SH-SY5Y (cell line): Measurements from ENCODE around the gene ROBO1.

Experiments
- GATA2 ChIP-seq: IDR thresholded peaks from 2 replicates; pipeline ENCODE4 v1.6.1; 2011; ENCODE audit warnings: mild to moderate bottlenecking, low read depth, low read length
- GATA3 ChIP-seq: IDR thresholded peaks from 2 replicates; pipeline ENCODE4 v1.6.1; 2011; ENCODE audit warnings: low read depth, mild to moderate bottlenecking, low read length, moderate library complexity

DNA sequence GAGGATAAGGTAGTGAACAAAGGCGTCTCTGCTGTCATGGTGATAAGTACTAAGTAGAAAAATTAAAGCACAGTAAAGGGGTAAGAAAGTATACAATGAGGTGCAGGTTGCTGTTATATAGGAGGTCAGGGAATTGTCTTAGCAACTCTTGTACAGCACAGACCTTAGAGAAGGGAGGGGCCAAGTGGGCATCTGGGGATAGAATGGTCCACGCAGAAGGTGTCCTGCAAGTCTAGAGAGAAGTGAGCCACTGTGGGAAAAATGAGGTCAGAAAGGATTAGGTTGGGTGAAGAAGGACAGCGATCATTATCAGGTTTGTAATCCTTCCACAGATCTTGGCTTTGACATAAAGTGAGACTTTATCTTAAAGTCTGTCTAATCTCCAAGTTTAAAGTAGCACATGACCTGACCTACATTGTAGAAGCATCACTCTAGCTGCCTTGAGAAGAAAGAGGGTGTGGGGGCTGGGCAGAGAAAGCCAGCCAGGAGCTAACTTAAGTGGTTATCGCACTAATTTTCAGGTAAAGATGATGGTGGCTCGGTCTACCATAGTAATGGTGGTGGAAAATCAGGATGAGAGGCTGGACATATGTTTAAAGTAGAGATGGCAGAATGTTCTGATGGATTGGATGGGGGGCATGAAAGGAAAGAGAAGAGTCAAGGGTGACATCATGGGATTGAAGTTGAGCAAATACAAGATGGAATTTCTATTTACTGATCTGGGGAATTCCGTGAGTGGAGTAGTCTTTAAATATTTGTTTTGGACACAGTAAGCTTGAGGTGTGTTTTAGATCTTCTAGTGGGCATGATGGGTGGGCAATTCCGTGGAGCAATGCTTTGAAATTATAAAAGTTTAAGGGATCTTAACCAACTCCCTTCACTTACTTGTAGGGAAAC, 919.2 kb downstream of the ROBO1 start:
- TF ChIP-seq GATA3: no peak
- TF ChIP-seq GATA2: no peak
